K562 (cell line): Measurements from ENCODE around the gene RBM17. TPM values are rescaled to one million over a fixed set of nuclear protein-coding genes. Genes with fewer than 3 reads are reported as not detected.
A peak's percentile ranks its signal among the peaks of the same experiment; 100 is the strongest.

Experiments
- BACH1 ChIP-seq: fragments of 200-800 bp; sonication (Bioruptor generic); IDR thresholded peaks from 2 replicates; pipeline ENCODE4 v1.6.1; 2016; ENCODE audit warnings: missing genetic modification characterization, missing compliant biosample characterization
- BDP1 ChIP-seq: IDR thresholded peaks from 3 replicates; pipeline ENCODE4 v1.6.1; 2011; ENCODE audit not compliant: insufficient read length, insufficient read depth
- DLX4 ChIP-seq: fragments of 250-450 bp; sonication (Bioruptor Pico); IDR thresholded peaks from 2 replicates; pipeline ENCODE4 v1.6.1; 2021; ENCODE audit warnings: mild to moderate bottlenecking
- ELK3 ChIP-seq: fragments of 450-650 bp; formaldehyde crosslinking; IDR thresholded peaks from 2 replicates; pipeline ENCODE4 v1.4.0; 2020; ENCODE audit warnings: mild to moderate bottlenecking
- ESRRA ChIP-seq: fragments of 450-650 bp; IDR thresholded peaks from 2 replicates; pipeline ENCODE4 v1.6.1; 2014; ENCODE audit warnings: low read depth, mild to moderate bottlenecking, moderate library complexity, borderline replicate concordance
- ETV6 ChIP-seq, 3 experiments: fragments of 150-350 bp in 1 of 3; sonication (generic) in 1 of 3; formaldehyde crosslinking in 1 of 3; IDR thresholded peaks; 2 replicates each; pipeline versions ENCODE4 v1.6.1 to v1.8.0; 2014 to 2022; ENCODE audit warnings: borderline replicate concordance in 2 of 3, low read depth in 2 of 3, antibody characterized with exemption in 1 of 3, low read length in 1 of 3, mild to moderate bottlenecking in 1 of 3, missing genetic modification reagents in 1 of 3
- FOXM1 ChIP-seq, 2 experiments: fragments of 450-650 bp in 1 of 2; sonication (generic) in 1 of 2; formaldehyde crosslinking in 1 of 2; IDR thresholded peaks; 2 replicates each; pipeline versions ENCODE4 v1.6.1 to v1.9.0; 2017 to 2022; ENCODE audit warnings: low read depth in 2 of 2, mild to moderate bottlenecking in 2 of 2, missing genetic modification reagents in 1 of 2, moderate library complexity in 1 of 2
- LCOR ChIP-seq: sonication (generic); formaldehyde crosslinking; IDR thresholded peaks from 2 replicates; pipeline ENCODE4 v1.8.0; 2022; ENCODE audit warnings: mild to moderate bottlenecking, missing genetic modification reagents
- LEF1 ChIP-seq: fragments of 450-650 bp; IDR thresholded peaks from 2 replicates; pipeline ENCODE4 v1.6.1; 2016; ENCODE audit warnings: mild to moderate bottlenecking
- NFATC3 ChIP-seq: fragments of 450-650 bp; IDR thresholded peaks from 2 replicates; pipeline ENCODE4 v1.6.1; 2017; ENCODE audit warnings: mild to moderate bottlenecking
- NFYB ChIP-seq: IDR thresholded peaks from 2 replicates; pipeline ENCODE4 v1.6.1; 2011; ENCODE audit warnings: mild to moderate bottlenecking, moderate library complexity; ENCODE audit not compliant: insufficient read length; ENCODE audit errors: extremely low read depth
- SMARCA5 ChIP-seq: fragments of 450-650 bp; IDR thresholded peaks from 2 replicates; pipeline ENCODE4 v1.6.1; 2016
- SRSF7 ChIP-seq: fragments of 200-400 bp; formaldehyde crosslinking; optimal IDR thresholded peaks from 2 replicates; pipeline ENCODE3; 2017; ENCODE audit warnings: mild to moderate bottlenecking, low read depth, low read length
- XRCC3 ChIP-seq: fragments of 450-650 bp; IDR thresholded peaks from 2 replicates; pipeline ENCODE4 v1.6.1; 2017; ENCODE audit warnings: mild to moderate bottlenecking, moderate library complexity
- ZBED1 ChIP-seq: IDR thresholded peaks from 2 replicates; pipeline ENCODE4 v1.6.1; 2014
- ZFP91 ChIP-seq: sonication (generic); formaldehyde crosslinking; IDR thresholded peaks from 2 replicates; pipeline ENCODE4 v1.8.0; 2022; ENCODE audit warnings: mild to moderate bottlenecking, missing genetic modification reagents
- ZNF134 ChIP-seq: fragments of 250-450 bp; sonication (Bioruptor Pico); conservative IDR thresholded peaks from 2 replicates; pipeline ENCODE4 v1.4.0; 2020
- ZNF239 ChIP-seq: fragments of 250-450 bp; sonication (Bioruptor Pico); IDR thresholded peaks from 2 replicates; pipeline ENCODE4 v1.4.0; 2020; ENCODE audit warnings: mild to moderate bottlenecking
- ZNF3 ChIP-seq: fragments of 250-450 bp; sonication (Bioruptor Pico); IDR thresholded peaks from 2 replicates; pipeline ENCODE4 v1.5.0; 2021; ENCODE audit warnings: mild to moderate bottlenecking, moderate library complexity
- ZNF696 ChIP-seq: fragments of 250-450 bp; sonication (Bioruptor Pico); conservative IDR thresholded peaks from 2 replicates; pipeline ENCODE4 v1.4.0; 2020; ENCODE audit warnings: mild to moderate bottlenecking, moderate library complexity
- ZNF780A ChIP-seq: fragments of 250-450 bp; sonication (Bioruptor Pico); IDR thresholded peaks from 2 replicates; pipeline ENCODE4 v1.5.0; 2021; ENCODE audit warnings: mild to moderate bottlenecking
- polyA plus RNA-seq, 8 experiments: library from polyadenylated mRNA; depleted of rRNA in 4 of 8; stranded (reverse) in 5 of 8; unstranded in 3 of 8; fragments of >200 nt; fragmentation: Nextera tagmentation in 2 of 8; fragmentation: Illumina TruSeq in 1 of 8; extraction: Ambion mirVana in 2 of 8; extraction: Trizol in 1 of 8; gene quantifications; 2 replicates each; pipeline versions ENCODE4 v1.2.1 to v1.2.3, GENCODE V29; 2011 to 2014; ENCODE audit warnings: inconsistent platforms in 1 of 8, missing spikeins in 1 of 8
- total RNA-seq, 7 experiments: library from RNA; depleted of rRNA in 6 of 7; stranded (reverse); fragments of >200 nt in 6 of 7; fragmentation: Illumina TruSeq in 2 of 7; extraction: Trizol in 2 of 7; gene quantifications; 2 replicates each; pipeline versions ENCODE4 v1.2.1 to v1.2.3, GENCODE V29; 2011 to 2021; ENCODE audit warnings: low replicate concordance in 1 of 7
- TF ChIP-seq, protein P1 (sequence below): fragments of 450-650 bp; formaldehyde crosslinking; IDR thresholded peaks from 2 replicates; pipeline ENCODE4 v1.4.0; 2022; ENCODE audit warnings: mild to moderate bottlenecking, moderate library complexity
- TF ChIP-seq, protein P2 (sequence below): sonication (generic); formaldehyde crosslinking; IDR thresholded peaks from 2 replicates; pipeline ENCODE4 v1.8.0; 2022; ENCODE audit warnings: mild to moderate bottlenecking, missing genetic modification reagents, borderline replicate concordance

The RBM17 gene
- total and polyA plus RNA-seq, 9 of the 15 experiments (the other 6 are each of a cell fraction or from before 2014, with no cell fraction given): 23.6 to 217 (median 124) TPM

- TF ChIP-seq FOXM1 (IDR thresholded peaks at IDR 0.05; ENCODE audit: low read depth) (no peak), FOXM1 (CRISPR knock-in tag; IDR thresholded peaks at IDR 0.05; ENCODE audit: low read depth) (no peak), NFATC3 (no peak), ZNF3 (no peak), SMARCA5 (0 out of 2 replicates have a peak, but pooled peaks have one; percentile 1), ZNF696 (no peak), DLX4 (CRISPR knock-in tag) (no peak), ELK3 (CRISPR knock-in tag) (no peak), BACH1 (no peak), ETV6 (IDR thresholded peaks at IDR 0.05; ENCODE audit: borderline replicate concordance in 1 of 2, low read depth in 2 of 2, low read length in 1 of 2) (no peak), ETV6 (CRISPR knock-in tag; IDR thresholded peaks at IDR 0.05; ENCODE audit: borderline replicate concordance) (no peak), ZNF134 (CRISPR knock-in tag) (no peak), LCOR (CRISPR knock-in tag) (no peak), ZFP91 (CRISPR knock-in tag) (no peak), XRCC3 (no peak), ESRRA (peak; percentile 55; the same call in 1 of the 2 replicates), ZNF239 (CRISPR knock-in tag) (no peak), ZBED1 (no peak), LEF1 (no peak), ZNF780A (CRISPR knock-in tag) (no peak), NFYB (no peak), SRSF7 (no peak), BDP1 (no peak)
- TF ChIP-seq, protein P1, sequence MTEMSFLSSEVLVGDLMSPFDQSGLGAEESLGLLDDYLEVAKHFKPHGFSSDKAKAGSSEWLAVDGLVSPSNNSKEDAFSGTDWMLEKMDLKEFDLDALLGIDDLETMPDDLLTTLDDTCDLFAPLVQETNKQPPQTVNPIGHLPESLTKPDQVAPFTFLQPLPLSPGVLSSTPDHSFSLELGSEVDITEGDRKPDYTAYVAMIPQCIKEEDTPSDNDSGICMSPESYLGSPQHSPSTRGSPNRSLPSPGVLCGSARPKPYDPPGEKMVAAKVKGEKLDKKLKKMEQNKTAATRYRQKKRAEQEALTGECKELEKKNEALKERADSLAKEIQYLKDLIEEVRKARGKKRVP (CRISPR knock-in tag): no peak
- TF ChIP-seq, protein P2, sequence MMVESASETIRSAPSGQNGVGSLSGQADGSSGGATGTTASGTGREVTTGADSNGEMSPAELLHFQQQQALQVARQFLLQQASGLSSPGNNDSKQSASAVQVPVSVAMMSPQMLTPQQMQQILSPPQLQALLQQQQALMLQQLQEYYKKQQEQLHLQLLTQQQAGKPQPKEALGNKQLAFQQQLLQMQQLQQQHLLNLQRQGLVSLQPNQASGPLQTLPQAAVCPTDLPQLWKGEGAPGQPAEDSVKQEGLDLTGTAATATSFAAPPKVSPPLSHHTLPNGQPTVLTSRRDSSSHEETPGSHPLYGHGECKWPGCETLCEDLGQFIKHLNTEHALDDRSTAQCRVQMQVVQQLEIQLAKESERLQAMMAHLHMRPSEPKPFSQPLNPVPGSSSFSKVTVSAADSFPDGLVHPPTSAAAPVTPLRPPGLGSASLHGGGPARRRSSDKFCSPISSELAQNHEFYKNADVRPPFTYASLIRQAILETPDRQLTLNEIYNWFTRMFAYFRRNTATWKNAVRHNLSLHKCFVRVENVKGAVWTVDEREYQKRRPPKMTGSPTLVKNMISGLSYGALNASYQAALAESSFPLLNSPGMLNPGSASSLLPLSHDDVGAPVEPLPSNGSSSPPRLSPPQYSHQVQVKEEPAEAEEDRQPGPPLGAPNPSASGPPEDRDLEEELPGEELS (CRISPR knock-in tag): no peak
These were observed 55.8 kb downstream of the RBM17 start (continued) for GRCh38 chr10:6144406-6145165.
